HepG2 (cell line): ENCODE measurements around the gene IRF3. TPM values are rescaled to one million over a fixed set of nuclear protein-coding genes. Genes with fewer than 3 reads are reported as not detected.

ENCODE experiments used
- AGO2 ChIP-seq: fragments of 200-400 bp; formaldehyde crosslinking; optimal IDR thresholded peaks from 2 replicates; pipeline ENCODE3; 2017; ENCODE audit warnings: mild to moderate bottlenecking, low read depth, low read length, moderate library complexity
- ARHGAP35 ChIP-seq: sonication (generic); formaldehyde crosslinking; IDR thresholded peaks from 2 replicates; pipeline ENCODE4 v1.9.0; 2022; ENCODE audit warnings: mild to moderate bottlenecking, inconsistent platforms, moderate library complexity, missing genetic modification reagents, borderline replicate concordance
- BHLHE40 ChIP-seq: IDR thresholded peaks from 2 replicates; pipeline ENCODE4 v1.6.1; 2011; ENCODE audit warnings: low read length, improper control_type of control experiment
- CEBPG ChIP-seq: IDR thresholded peaks from 2 replicates; pipeline ENCODE4 v1.6.1; 2016
- GLI4 ChIP-seq: sonication (generic); formaldehyde crosslinking; IDR thresholded peaks from 2 replicates; pipeline ENCODE4 v1.5.1; 2020; ENCODE audit warnings: missing genetic modification reagents, mild to moderate bottlenecking, moderate library complexity, borderline replicate concordance
- HDAC2 ChIP-seq: sonication (generic); formaldehyde crosslinking; IDR thresholded peaks from 2 replicates; pipeline ENCODE4 v1.4.0; 2020; ENCODE audit warnings: missing genetic modification reagents
- HNRNPK ChIP-seq: fragments of 200-400 bp; formaldehyde crosslinking; IDR thresholded peaks from 2 replicates; pipeline ENCODE4 v1.6.1; 2018; ENCODE audit warnings: low read length, low read depth, moderate library complexity, mild to moderate bottlenecking; ENCODE audit not compliant: poor library complexity, severe bottlenecking
- HNRNPLL ChIP-seq: fragments of 200-400 bp; formaldehyde crosslinking; IDR thresholded peaks from 2 replicates; pipeline ENCODE4 v1.6.1; 2017; ENCODE audit warnings: mild to moderate bottlenecking, low read depth, low read length; ENCODE audit not compliant: poor library complexity, severe bottlenecking
- POLR2G ChIP-seq: fragments of 200-400 bp; formaldehyde crosslinking; IDR thresholded peaks from 2 replicates; pipeline ENCODE4 v1.6.1; 2018; ENCODE audit warnings: mild to moderate bottlenecking, low read depth, low read length, moderate library complexity
- TEAD3 ChIP-seq: optimal IDR thresholded peaks from 2 replicates; pipeline ENCODE3; 2016; ENCODE audit warnings: borderline replicate concordance
- TRIM24 ChIP-seq: sonication (generic); formaldehyde crosslinking; IDR thresholded peaks from 2 replicates; pipeline ENCODE4 v1.8.0; 2022; ENCODE audit warnings: mild to moderate bottlenecking, missing genetic modification reagents
- U2AF2 ChIP-seq: fragments of 200-400 bp; formaldehyde crosslinking; IDR thresholded peaks from 2 replicates; pipeline ENCODE4 v1.6.1; 2017; ENCODE audit warnings: low read depth, mild to moderate bottlenecking, low read length
- ZNF24 ChIP-seq: fragments of 450-650 bp; IDR thresholded peaks from 2 replicates; pipeline ENCODE4 v1.6.1; 2017; ENCODE audit warnings: antibody characterized with exemption, mild to moderate bottlenecking
- ZNF296 ChIP-seq: sonication (generic); formaldehyde crosslinking; conservative IDR thresholded peaks from 2 replicates; pipeline ENCODE4 v1.5.0; 2020; ENCODE audit warnings: mild to moderate bottlenecking, missing genetic modification reagents
- ZNF780A ChIP-seq: sonication (generic); formaldehyde crosslinking; IDR thresholded peaks from 2 replicates; pipeline ENCODE4 v1.8.0; 2022; ENCODE audit warnings: mild to moderate bottlenecking, missing genetic modification reagents, moderate library complexity
- polyA plus RNA-seq, 8 experiments: library from polyadenylated mRNA; depleted of rRNA in 3 of 8; stranded (reverse) in 7 of 8; unstranded in 1 of 8; fragments of >200 nt; fragmentation: Illumina TruSeq in 4 of 8; extraction: Trizol in 4 of 8; gene quantifications; 2 replicates each; pipeline versions ENCODE4 v1.2.1 to v1.2.3, GENCODE V29; 2011 to 2016; ENCODE audit warnings: low read depth in 4 of 8, missing spikeins in 1 of 8, mixed read lengths in 1 of 8; ENCODE audit not compliant: insufficient read depth in 1 of 8
- total RNA-seq, 5 experiments: library from RNA; depleted of rRNA; stranded (reverse); fragments of >200 nt; fragmentation: Illumina TruSeq; extraction: Trizol; gene quantifications; 2 replicates each; pipeline ENCODE4 v1.2.3, GENCODE V29; 2016; ENCODE audit warnings: low read depth in 1 of 5
- TF ChIP-seq, protein P1 (sequence below): IDR thresholded peaks from 2 replicates; pipeline ENCODE4 v1.6.1; 2012; ENCODE audit warnings: low read length, improper control_type of control experiment
- TF ChIP-seq, protein P2 (sequence below): sonication (generic); formaldehyde crosslinking; IDR thresholded peaks from 2 replicates; pipeline ENCODE4 v1.5.1; 2020; ENCODE audit warnings: mild to moderate bottlenecking, missing genetic modification reagents, moderate library complexity
- TF ChIP-seq, protein P3 (sequence below): sonication (generic); formaldehyde crosslinking; IDR thresholded peaks from 2 replicates; pipeline ENCODE4 v1.4.0; 2020; ENCODE audit warnings: missing genetic modification reagents, mild to moderate bottlenecking, borderline replicate concordance

The IRF3 gene
- total and polyA plus RNA-seq, 2 of the 13 experiments (the other 11 are each of a cell fraction or from before 2014, with no cell fraction given): 61.9 to 65.5 TPM

DNA sequence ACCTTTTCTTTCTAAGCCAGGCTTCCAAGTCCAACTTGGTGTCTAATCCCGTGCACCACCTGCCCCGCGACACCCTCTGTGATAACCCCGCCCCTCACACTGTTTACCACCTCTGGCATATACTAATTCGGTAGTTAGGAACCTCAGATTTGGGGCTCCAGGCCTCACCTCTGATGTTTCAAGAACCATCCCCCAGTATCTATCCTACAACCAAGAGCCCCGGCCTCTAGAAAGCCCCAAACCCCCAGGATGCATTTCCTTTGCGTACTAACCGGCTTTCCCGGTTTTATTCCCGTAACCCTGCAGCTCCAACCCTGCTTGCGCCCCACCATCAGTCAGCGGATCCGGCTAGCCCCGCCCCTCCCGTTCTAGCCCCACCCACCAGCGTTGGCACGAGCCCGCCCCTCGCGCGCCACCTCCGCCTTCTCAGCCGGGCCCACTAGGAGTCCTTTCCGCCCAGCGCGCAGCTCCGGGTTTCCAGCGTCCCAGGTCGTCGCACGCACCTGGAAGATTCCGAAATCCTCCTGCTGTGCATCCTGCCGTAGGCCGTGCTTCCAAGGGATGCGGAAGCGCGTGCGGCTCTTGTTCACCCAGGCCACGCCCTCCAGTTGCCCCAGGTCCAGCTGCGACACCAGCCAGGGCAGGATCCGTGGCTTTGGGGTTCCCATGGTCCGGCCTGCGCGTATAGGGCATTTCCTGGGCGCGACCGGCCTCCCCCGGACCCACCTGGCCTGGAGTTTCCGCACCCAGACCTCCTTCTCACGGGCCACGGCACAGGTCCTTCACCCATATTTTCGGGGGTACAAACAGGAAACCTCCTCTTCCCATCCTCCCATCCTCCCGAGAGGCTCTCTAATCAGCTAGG lies 1.3 kb downstream of the IRF3 start (continued):
- peak; percentile 33; the same call in 1 of the 2 replicates for TF ChIP-seq BHLHE40
- peak; percentile 96 for TF ChIP-seq AGO2
- peak; percentile 13 for TF ChIP-seq TEAD3 (CRISPR knock-in tag)
- peak; percentile 95 for TF ChIP-seq HNRNPLL
- no peak for TF ChIP-seq ZNF780A (CRISPR knock-in tag)
- TF ChIP-seq U2AF2: no peak
- TF ChIP-seq ARHGAP35 (CRISPR knock-in tag): 0 out of 2 replicates have a peak, but pooled peaks have one; percentile 61
- TF ChIP-seq CEBPG: 0 out of 2 replicates have a peak, but pooled peaks have one; percentile 14
- TF ChIP-seq, protein P1, sequence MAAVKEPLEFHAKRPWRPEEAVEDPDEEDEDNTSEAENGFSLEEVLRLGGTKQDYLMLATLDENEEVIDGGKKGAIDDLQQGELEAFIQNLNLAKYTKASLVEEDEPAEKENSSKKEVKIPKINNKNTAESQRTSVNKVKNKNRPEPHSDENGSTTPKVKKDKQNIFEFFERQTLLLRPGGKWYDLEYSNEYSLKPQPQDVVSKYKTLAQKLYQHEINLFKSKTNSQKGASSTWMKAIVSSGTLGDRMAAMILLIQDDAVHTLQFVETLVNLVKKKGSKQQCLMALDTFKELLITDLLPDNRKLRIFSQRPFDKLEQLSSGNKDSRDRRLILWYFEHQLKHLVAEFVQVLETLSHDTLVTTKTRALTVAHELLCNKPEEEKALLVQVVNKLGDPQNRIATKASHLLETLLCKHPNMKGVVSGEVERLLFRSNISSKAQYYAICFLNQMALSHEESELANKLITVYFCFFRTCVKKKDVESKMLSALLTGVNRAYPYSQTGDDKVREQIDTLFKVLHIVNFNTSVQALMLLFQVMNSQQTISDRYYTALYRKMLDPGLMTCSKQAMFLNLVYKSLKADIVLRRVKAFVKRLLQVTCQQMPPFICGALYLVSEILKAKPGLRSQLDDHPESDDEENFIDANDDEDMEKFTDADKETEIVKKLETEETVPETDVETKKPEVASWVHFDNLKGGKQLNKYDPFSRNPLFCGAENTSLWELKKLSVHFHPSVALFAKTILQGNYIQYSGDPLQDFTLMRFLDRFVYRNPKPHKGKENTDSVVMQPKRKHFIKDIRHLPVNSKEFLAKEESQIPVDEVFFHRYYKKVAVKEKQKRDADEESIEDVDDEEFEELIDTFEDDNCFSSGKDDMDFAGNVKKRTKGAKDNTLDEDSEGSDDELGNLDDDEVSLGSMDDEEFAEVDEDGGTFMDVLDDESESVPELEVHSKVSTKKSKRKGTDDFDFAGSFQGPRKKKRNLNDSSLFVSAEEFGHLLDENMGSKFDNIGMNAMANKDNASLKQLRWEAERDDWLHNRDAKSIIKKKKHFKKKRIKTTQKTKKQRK: no peak
- TF ChIP-seq TRIM24 (CRISPR knock-in tag): no peak
- TF ChIP-seq ZNF296 (CRISPR knock-in tag): no peak
- TF ChIP-seq ZNF24: no peak
- TF ChIP-seq, protein P2, sequence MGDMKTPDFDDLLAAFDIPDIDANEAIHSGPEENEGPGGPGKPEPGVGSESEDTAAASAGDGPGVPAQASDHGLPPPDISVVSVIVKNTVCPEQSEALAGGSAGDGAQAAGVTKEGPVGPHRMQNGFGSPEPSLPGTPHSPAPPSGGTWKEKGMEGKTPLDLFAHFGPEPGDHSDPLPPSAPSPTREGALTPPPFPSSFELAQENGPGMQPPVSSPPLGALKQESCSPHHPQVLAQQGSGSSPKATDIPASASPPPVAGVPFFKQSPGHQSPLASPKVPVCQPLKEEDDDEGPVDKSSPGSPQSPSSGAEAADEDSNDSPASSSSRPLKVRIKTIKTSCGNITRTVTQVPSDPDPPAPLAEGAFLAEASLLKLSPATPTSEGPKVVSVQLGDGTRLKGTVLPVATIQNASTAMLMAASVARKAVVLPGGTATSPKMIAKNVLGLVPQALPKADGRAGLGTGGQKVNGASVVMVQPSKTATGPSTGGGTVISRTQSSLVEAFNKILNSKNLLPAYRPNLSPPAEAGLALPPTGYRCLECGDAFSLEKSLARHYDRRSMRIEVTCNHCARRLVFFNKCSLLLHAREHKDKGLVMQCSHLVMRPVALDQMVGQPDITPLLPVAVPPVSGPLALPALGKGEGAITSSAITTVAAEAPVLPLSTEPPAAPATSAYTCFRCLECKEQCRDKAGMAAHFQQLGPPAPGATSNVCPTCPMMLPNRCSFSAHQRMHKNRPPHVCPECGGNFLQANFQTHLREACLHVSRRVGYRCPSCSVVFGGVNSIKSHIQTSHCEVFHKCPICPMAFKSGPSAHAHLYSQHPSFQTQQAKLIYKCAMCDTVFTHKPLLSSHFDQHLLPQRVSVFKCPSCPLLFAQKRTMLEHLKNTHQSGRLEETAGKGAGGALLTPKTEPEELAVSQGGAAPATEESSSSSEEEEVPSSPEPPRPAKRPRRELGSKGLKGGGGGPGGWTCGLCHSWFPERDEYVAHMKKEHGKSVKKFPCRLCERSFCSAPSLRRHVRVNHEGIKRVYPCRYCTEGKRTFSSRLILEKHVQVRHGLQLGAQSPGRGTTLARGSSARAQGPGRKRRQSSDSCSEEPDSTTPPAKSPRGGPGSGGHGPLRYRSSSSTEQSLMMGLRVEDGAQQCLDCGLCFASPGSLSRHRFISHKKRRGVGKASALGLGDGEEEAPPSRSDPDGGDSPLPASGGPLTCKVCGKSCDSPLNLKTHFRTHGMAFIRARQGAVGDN (CRISPR knock-in tag): peak; percentile 82
- 0 out of 2 replicates have a peak, but pooled peaks have one; percentile 33 for TF ChIP-seq GLI4 (CRISPR knock-in tag)
- peak; percentile 44; the same call in 1 of the 2 replicates for TF ChIP-seq HDAC2 (CRISPR knock-in tag)
- peak; percentile 36 for TF ChIP-seq HNRNPK
- peak; percentile 79 for TF ChIP-seq POLR2G
- TF ChIP-seq, protein P3, sequence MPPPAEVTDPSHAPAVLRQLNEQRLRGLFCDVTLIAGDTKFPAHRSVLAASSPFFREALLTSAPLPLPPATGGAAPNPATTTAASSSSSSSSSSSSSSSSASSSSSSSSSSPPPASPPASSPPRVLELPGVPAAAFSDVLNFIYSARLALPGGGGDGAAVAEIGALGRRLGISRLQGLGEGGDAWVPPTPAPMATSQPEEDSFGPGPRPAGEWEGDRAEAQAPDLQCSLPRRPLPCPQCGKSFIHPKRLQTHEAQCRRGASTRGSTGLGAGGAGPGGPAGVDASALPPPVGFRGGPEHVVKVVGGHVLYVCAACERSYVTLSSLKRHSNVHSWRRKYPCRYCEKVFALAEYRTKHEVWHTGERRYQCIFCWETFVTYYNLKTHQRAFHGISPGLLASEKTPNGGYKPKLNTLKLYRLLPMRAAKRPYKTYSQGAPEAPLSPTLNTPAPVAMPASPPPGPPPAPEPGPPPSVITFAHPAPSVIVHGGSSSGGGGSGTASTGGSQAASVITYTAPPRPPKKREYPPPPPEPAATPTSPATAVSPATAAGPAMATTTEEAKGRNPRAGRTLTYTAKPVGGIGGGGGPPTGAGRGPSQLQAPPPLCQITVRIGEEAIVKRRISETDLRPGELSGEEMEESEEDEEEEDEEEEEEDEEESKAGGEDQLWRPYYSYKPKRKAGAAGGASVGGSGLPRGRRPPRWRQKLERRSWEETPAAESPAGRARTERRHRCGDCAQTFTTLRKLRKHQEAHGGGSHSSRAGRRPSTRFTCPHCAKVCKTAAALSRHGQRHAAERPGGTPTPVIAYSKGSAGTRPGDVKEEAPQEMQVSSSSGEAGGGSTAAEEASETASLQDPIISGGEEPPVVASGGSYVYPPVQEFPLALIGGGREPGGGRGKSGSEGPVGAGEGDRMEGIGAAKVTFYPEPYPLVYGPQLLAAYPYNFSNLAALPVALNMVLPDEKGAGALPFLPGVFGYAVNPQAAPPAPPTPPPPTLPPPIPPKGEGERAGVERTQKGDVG: peak; percentile 60; the same call in 1 of the 2 replicates
